Trophoblast cell (in vitro differentiated cells and primary cell): ENCODE results near the gene IFTAP.

Experiments
- DNase-seq, 2 donors: peaks; one replicate each; pipeline ENCODE4 v3.0.0-alpha.2; 2016
- H2AFZ ChIP-seq: 2 replicates; pipeline ENCODE4 v1.6.1; 2013; ENCODE audit warnings: low read length, moderate library complexity, mild to moderate bottlenecking; ENCODE audit not compliant: insufficient read depth, poor library complexity
- H2AK5ac ChIP-seq: 2 replicates; pipeline ENCODE4 v1.6.1; 2013; ENCODE audit warnings: mild to moderate bottlenecking, low read length
- H2BK120ac ChIP-seq: 2 replicates; pipeline ENCODE4 v1.6.1; 2013; ENCODE audit warnings: low read length, mild to moderate bottlenecking, moderate library complexity; ENCODE audit not compliant: insufficient read depth, poor library complexity
- H2BK12ac ChIP-seq: 2 replicates; pipeline ENCODE4 v1.6.1; 2013; ENCODE audit warnings: mild to moderate bottlenecking, low read length, moderate library complexity
- H2BK5ac ChIP-seq: 2 replicates; pipeline ENCODE4 v1.6.1; 2013; ENCODE audit warnings: low read length, low read depth, moderate library complexity, mild to moderate bottlenecking; ENCODE audit not compliant: poor library complexity
- H3K14ac ChIP-seq: 2 replicates; pipeline ENCODE4 v1.6.1; 2013; ENCODE audit warnings: mild to moderate bottlenecking, low read length
- H3K18ac ChIP-seq: 2 replicates; pipeline ENCODE4 v1.6.1; 2013; ENCODE audit warnings: mild to moderate bottlenecking, low read length
- H3K23ac ChIP-seq: 2 replicates; pipeline ENCODE4 v1.6.1; 2013; ENCODE audit warnings: low read length
- H3K27ac ChIP-seq: 2 replicates; pipeline ENCODE4 v1.5.1; 2013; ENCODE audit warnings: low read depth, mild to moderate bottlenecking, inconsistent platforms, low read length, moderate library complexity
- H3K27me3 ChIP-seq: 2 replicates; pipeline ENCODE4 v1.6.1; 2013; ENCODE audit warnings: inconsistent platforms, mild to moderate bottlenecking, low read length, moderate library complexity; ENCODE audit not compliant: insufficient read depth
- H3K36me3 ChIP-seq, 2 experiments: 1 replicate in 1 of 2; 2 replicates in 1 of 2; pipeline ENCODE4 v1.6.1; 2013; ENCODE audit warnings: low read length in 2 of 2, mild to moderate bottlenecking in 2 of 2, moderate library complexity in 1 of 2; ENCODE audit not compliant: insufficient read depth in 2 of 2, control insufficient read depth in 1 of 2
- H3K4ac ChIP-seq: 2 replicates; pipeline ENCODE4 v1.6.1; 2013; ENCODE audit warnings: low read depth, mild to moderate bottlenecking, low read length, moderate library complexity
- H3K4me1 ChIP-seq, 2 experiments: 1 replicate in 1 of 2; 2 replicates in 1 of 2; pipeline ENCODE4 v1.6.1; 2013; ENCODE audit warnings: low read length in 2 of 2, mild to moderate bottlenecking in 2 of 2, moderate library complexity in 1 of 2; ENCODE audit not compliant: insufficient read depth in 2 of 2, control insufficient read depth in 1 of 2
- H3K4me2 ChIP-seq: 2 replicates; pipeline ENCODE4 v1.6.1; 2013; ENCODE audit warnings: inconsistent platforms, mild to moderate bottlenecking, low read length, moderate library complexity
- H3K4me3 ChIP-seq: 2 replicates; pipeline ENCODE4 v1.5.1; 2013; ENCODE audit warnings: mild to moderate bottlenecking, low read depth, low read length, inconsistent platforms
- H3K79me1 ChIP-seq: one replicate; pipeline ENCODE4 v1.6.1; 2013; ENCODE audit warnings: low read length
- H3K79me2 ChIP-seq: 2 replicates; pipeline ENCODE4 v1.6.1; 2013; ENCODE audit warnings: low read length, mild to moderate bottlenecking; ENCODE audit not compliant: control insufficient read depth, insufficient read depth, poor library complexity
- H3K9ac ChIP-seq: 2 replicates; pipeline ENCODE4 v1.6.1; 2013; ENCODE audit warnings: mild to moderate bottlenecking, low read length
- H3K9me3 ChIP-seq: 2 replicates; pipeline ENCODE4 v1.6.1; 2013; ENCODE audit warnings: low read depth, mild to moderate bottlenecking, control low read depth, inconsistent platforms, low read length; ENCODE audit not compliant: insufficient read depth
- H4K12ac ChIP-seq: 2 replicates; pipeline ENCODE4 v1.6.1; 2013; ENCODE audit warnings: low read depth, mild to moderate bottlenecking, low read length, moderate library complexity
- H4K8ac ChIP-seq: 2 replicates; pipeline ENCODE4 v1.6.1; 2013; ENCODE audit warnings: low read depth, mild to moderate bottlenecking, low read length, moderate library complexity
- H4K91ac ChIP-seq: one replicate; pipeline ENCODE4 v1.6.1; 2013; ENCODE audit warnings: low read depth, mild to moderate bottlenecking, low read length, moderate library complexity
- WGBS: extraction: QIAGEN DNeasy Blood & Tissue Kit; methylation state at CpG from one replicate; pipeline ENCODE4 v1.1.7; 2013; ENCODE audit warnings: missing lambda C conversion rate; ENCODE audit not compliant: insufficient read length, insufficient coverage; ENCODE audit errors: extremely low coverage; 5-methylcytosine and 5-hydroxymethylcytosine counted together

The IFTAP gene

GRCh38 chr11:36567694-36568093, 26.6 kb upstream of the IFTAP start, which contains the start of gene RAG1:
RAG1 (plus strand) TSS chr11:36568007; CDS start chr11:36573305, 5,298 bp downstream.
- Histone ChIP-seq H3K14ac (no peak within 1 kb of the TSS), H3K4me2 (no peak within 1 kb of the TSS), H4K91ac (no peak within 1 kb of the TSS), H3K79me2 (no peaks in the 10 kb centered on the region), H2BK12ac (no peak within 1 kb of the TSS), H3K23ac (no peak within 1 kb of the TSS), H3K18ac (no peak within 1 kb of the TSS), H3K79me1 (peaks cover 2% of the 10 kb centered on the region), H3K36me3 (no peaks in the 10 kb centered on the region), H2AK5ac (no peak within 1 kb of the TSS), H3K27me3 (no peaks in the 10 kb centered on the region), H3K4me3 (no peak within 1 kb of the TSS), H3K27ac (no peak within 1 kb of the TSS), H2BK5ac (no peak within 1 kb of the TSS), H3K9ac (no peak within 1 kb of the TSS), H2AFZ (no peak within 1 kb of the TSS), H3K4ac (no peak within 1 kb of the TSS), H3K4me1 (peaks cover 0 to 3% of the 10 kb centered on the region in 2 experiments), H4K12ac (no peak within 1 kb of the TSS), H4K8ac (no peak within 1 kb of the TSS), H2BK120ac (no peak within 1 kb of the TSS), H3K9me3 (no peaks in the 10 kb centered on the region)
- no CpG with 5 or more reads among the region's 1 CpG for WGBS
- DNase-seq: no peak

DNA sequence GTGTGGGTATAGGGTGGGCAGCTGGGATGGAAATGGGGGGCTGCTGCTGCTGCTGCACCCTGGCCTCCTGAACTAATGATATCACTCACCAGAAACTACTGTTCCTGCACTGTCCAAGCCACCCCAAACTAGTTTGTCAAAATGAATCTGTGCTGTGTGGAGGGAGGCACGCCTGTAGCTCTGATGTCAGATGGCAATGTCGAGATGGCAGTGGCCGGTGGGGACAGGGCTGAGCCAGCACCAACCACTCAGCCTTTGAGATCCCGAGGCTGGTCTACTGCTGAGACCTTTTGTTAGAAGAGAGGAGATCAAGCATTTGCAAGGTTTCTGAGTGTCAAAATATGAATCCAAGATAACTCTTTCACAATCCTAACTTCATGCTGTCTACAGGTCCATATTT, 25.2 kb upstream of the IFTAP start:
- Histone ChIP-seq H3K4me2 (no peak overlapping the region), H4K91ac (no peak overlapping the region), H4K12ac (no peak overlapping the region), H3K79me1 (peaks cover 2% of the 10 kb centered on the region), H3K36me3 (peaks cover 0 to 2% of the 10 kb centered on the region in 2 experiments), H3K4me1 (peaks cover 0 to 3% of the 10 kb centered on the region in 2 experiments), H3K14ac (no peak overlapping the region), H3K9me3 (no peaks in the 10 kb centered on the region), H3K27me3 (no peaks in the 10 kb centered on the region), H2BK120ac (no peak overlapping the region), H3K23ac (no peak overlapping the region), H3K27ac (no peak overlapping the region), H3K18ac (no peak overlapping the region), H2AK5ac (no peak overlapping the region), H3K9ac (no peak overlapping the region), H3K4me3 (no peak overlapping the region), H2BK12ac (no peak overlapping the region), H3K4ac (no peak overlapping the region), H2AFZ (no peak overlapping the region), H3K79me2 (no peaks in the 10 kb centered on the region), H2BK5ac (no peak overlapping the region), H4K8ac (no peak overlapping the region)
- WGBS: no CpG with 5 or more reads among the region's 4 CpGs
- DNase-seq: no peak

GRCh38 chr11:36574486-36574885, 19.8 kb upstream of the IFTAP start:
- no peak overlapping the region for H2BK120ac ChIP-seq
- no peaks in the 10 kb centered on the region for H3K79me1 ChIP-seq
- H4K8ac ChIP-seq: no peak overlapping the region
- H3K4me2 ChIP-seq: no peak overlapping the region
- no peak overlapping the region for H3K4ac ChIP-seq
- no peak overlapping the region for H4K91ac ChIP-seq
- no peak overlapping the region for H3K14ac ChIP-seq
- no peak overlapping the region for H3K9ac ChIP-seq
- H2AK5ac ChIP-seq: no peak overlapping the region
- no peak overlapping the region for H2AFZ ChIP-seq
- H3K9me3 ChIP-seq: peaks cover 2% of the 10 kb centered on the region
- no peaks in the 10 kb centered on the region for H3K79me2 ChIP-seq
- H3K18ac ChIP-seq: no peak overlapping the region
- no peak overlapping the region for H2BK12ac ChIP-seq
- no peaks in the 10 kb centered on the region for H3K27me3 ChIP-seq
- peak in 1 of 2 donors; percentile 37 for DNase-seq
- no peak overlapping the region for H4K12ac ChIP-seq
- H3K36me3 ChIP-seq: peaks cover 0 to 2% of the 10 kb centered on the region in 2 experiments
- no CpG with 5 or more reads among the region's 8 CpGs for WGBS
- no peak overlapping the region for H3K27ac ChIP-seq
- H3K23ac ChIP-seq: no peak overlapping the region
- H3K4me3 ChIP-seq: no peak overlapping the region
- H2BK5ac ChIP-seq: no peak overlapping the region
- no peaks in the 10 kb centered on the region for H3K4me1 ChIP-seq

- no peak overlapping the region for H3K4ac ChIP-seq
- H3K4me3 ChIP-seq: no peak overlapping the region
- no peak overlapping the region for H3K14ac ChIP-seq
- no peak overlapping the region for H4K12ac ChIP-seq
- H3K79me1 ChIP-seq: no peaks in the 10 kb centered on the region
- no peak overlapping the region for H2AK5ac ChIP-seq
- H3K27me3 ChIP-seq: no peaks in the 10 kb centered on the region
- no peak overlapping the region for H3K4me2 ChIP-seq
- H3K18ac ChIP-seq: no peak overlapping the region
- no peak overlapping the region for H2BK120ac ChIP-seq
- H3K36me3 ChIP-seq: peaks cover 0 to 2% of the 10 kb centered on the region in 2 experiments
- peaks cover 6% of the 10 kb centered on the region for H3K9me3 ChIP-seq
- H3K9ac ChIP-seq: no peak overlapping the region
- H4K91ac ChIP-seq: no peak overlapping the region
- no CpG with 5 or more reads among the region's 2 CpGs for WGBS
- H2BK12ac ChIP-seq: no peak overlapping the region
- H3K27ac ChIP-seq: no peak overlapping the region
- no peaks in the 10 kb centered on the region for H3K79me2 ChIP-seq
- H2BK5ac ChIP-seq: no peak overlapping the region
- H4K8ac ChIP-seq: no peak overlapping the region
- no peaks in the 10 kb centered on the region for H3K4me1 ChIP-seq
- H2AFZ ChIP-seq: no peak overlapping the region
- no peak for DNase-seq
- no peak overlapping the region for H3K23ac ChIP-seq
These were observed 16.9 kb upstream of the IFTAP start for GRCh38 chr11:36577373-36577772.
